ENCODE results near the gene STBD1. TPM values are rescaled to one million over a fixed set of nuclear protein-coding genes. Genes with fewer than 3 reads are reported as not detected.

The STBD1 gene
- 1 to 10 TPM; 1.0 to 2.5 (median 1.4) TPM for total RNA-seq

GRCh38 chr4:76305971-76306881 is at the start of gene STBD1:
Gene STBD1 (plus strand): TSS chr4:76306733. CDS start chr4:76306770, 37 bp downstream.
- DNase-seq: peak; percentile 75 to 83
- H3K4me3 ChIP-seq (replicated peaks in 1 of 3): peak within 1 kb of the TSS; percentile 46 to 92 (median 78)
- H3K27me3 ChIP-seq: no peaks in the 10 kb centered on the region
- intact Hi-C loops (cut with DNase I): loop anchor here (10.0 kb wide), 1 partner anchor 121 kb away; no protein-coding TSS in a partner anchor
- 2 to 5% methylated on average over 20 to 24 of the region's 85 CpGs for WGBS, 2 donors
- TF ChIP-seq CTCF (IDR thresholded peaks at IDR 0.05): no peak
- TF ChIP-seq POLR2A (IDR thresholded peaks at IDR 0.05): peak in 1 of 2 donors; percentile 38
- H3K4me1 ChIP-seq: peaks cover 3 to 6% of the 10 kb centered on the region in 2 donors
- H3K27ac ChIP-seq: peak within 1 kb of the TSS; percentile 15 to 60 (median 43)
- no peaks in the 10 kb centered on the region for H3K36me3 ChIP-seq
- H3K9me3 ChIP-seq: no peaks in the 10 kb centered on the region

- Histone ChIP-seq H3K4me3 (replicated peaks in 1 of 3) (no peak overlapping the region), H3K27ac (no peak overlapping the region), H3K4me1 (no peaks in the 10 kb centered on the region), H3K27me3 (no peaks in the 10 kb centered on the region), H3K36me3 (no peaks in the 10 kb centered on the region), H3K9me3 (no peaks in the 10 kb centered on the region)
- no peak for TF ChIP-seq CTCF (IDR thresholded peaks at IDR 0.05)
- TF ChIP-seq POLR2A (IDR thresholded peaks at IDR 0.05): no peak
- WGBS, 2 donors: 87 to 90% methylated on average over 1 of the region's 1 CpG
- no peak for DNase-seq
- intact Hi-C loops (cut with DNase I): loop anchor here (10.0 kb wide), 1 partner anchor 62 kb away; no protein-coding TSS in a partner anchor
Measured at GRCh38 chr4:76256968-76257367, 49.6 kb upstream of the STBD1 start.

GRCh38 chr4:76257824-76258223 is 48.7 kb upstream of the STBD1 start:
- no peaks in the 10 kb centered on the region for H3K36me3 ChIP-seq
- intact Hi-C loops (cut with DNase I): loop anchor here (10.0 kb wide), 1 partner anchor 63 kb away; no protein-coding TSS in a partner anchor
- WGBS, 2 donors: 97 to 98% methylated on average over 3 of the region's 3 CpGs
- DNase-seq: no peak
- no peaks in the 10 kb centered on the region for H3K27me3 ChIP-seq
- no peak for TF ChIP-seq CTCF (IDR thresholded peaks at IDR 0.05)
- no peak for TF ChIP-seq POLR2A (IDR thresholded peaks at IDR 0.05)
- H3K27ac ChIP-seq: no peak overlapping the region
- H3K4me1 ChIP-seq: no peaks in the 10 kb centered on the region
- no peaks in the 10 kb centered on the region for H3K9me3 ChIP-seq
- no peak overlapping the region for H3K4me3 ChIP-seq (replicated peaks in 1 of 3)

- Histone ChIP-seq H3K4me1 (no peaks in the 10 kb centered on the region), H3K27ac (no peak overlapping the region), H3K36me3 (no peaks in the 10 kb centered on the region), H3K27me3 (no peaks in the 10 kb centered on the region), H3K9me3 (no peaks in the 10 kb centered on the region), H3K4me3 (replicated peaks in 1 of 3) (no peak overlapping the region)
- TF ChIP-seq CTCF (IDR thresholded peaks at IDR 0.05): no peak
- 0 to 37% methylated on average over 1 of the region's 1 CpG for WGBS, 2 donors
- intact Hi-C loops (cut with DNase I): no loop called here
- no peak for DNase-seq
Measured at GRCh38 chr4:76260571-76260970, 46.0 kb upstream of the STBD1 start.

- no peak for DNase-seq
- H3K27ac ChIP-seq: no peak overlapping the region
- no peaks in the 10 kb centered on the region for H3K9me3 ChIP-seq
- TF ChIP-seq POLR2A (IDR thresholded peaks at IDR 0.05) (no peak), CTCF (IDR thresholded peaks at IDR 0.05) (no peak)
- no peaks in the 10 kb centered on the region for H3K4me1 ChIP-seq
- WGBS, 2 donors: 84 to 87% methylated on average over 6 of the region's 6 CpGs
- H3K36me3 ChIP-seq: no peaks in the 10 kb centered on the region
- intact Hi-C loops (cut with DNase I): no loop called here
- no peak overlapping the region for H3K4me3 ChIP-seq (replicated peaks in 1 of 3)
- no peaks in the 10 kb centered on the region for H3K27me3 ChIP-seq
Measured at GRCh38 chr4:76265631-76266218, 40.8 kb upstream of the STBD1 start.

Measured in thyroid gland (tissue), 4 donors.